ENCODE data around the gene BAZ2B. TPM values are rescaled to one million over a fixed set of nuclear protein-coding genes. Genes with fewer than 3 reads are reported as not detected.

Gene BAZ2B
- polyA plus RNA-seq, 1 of the 3 experiments (the other 2 are of a cell fraction) = 10.2 TPM

DNA sequence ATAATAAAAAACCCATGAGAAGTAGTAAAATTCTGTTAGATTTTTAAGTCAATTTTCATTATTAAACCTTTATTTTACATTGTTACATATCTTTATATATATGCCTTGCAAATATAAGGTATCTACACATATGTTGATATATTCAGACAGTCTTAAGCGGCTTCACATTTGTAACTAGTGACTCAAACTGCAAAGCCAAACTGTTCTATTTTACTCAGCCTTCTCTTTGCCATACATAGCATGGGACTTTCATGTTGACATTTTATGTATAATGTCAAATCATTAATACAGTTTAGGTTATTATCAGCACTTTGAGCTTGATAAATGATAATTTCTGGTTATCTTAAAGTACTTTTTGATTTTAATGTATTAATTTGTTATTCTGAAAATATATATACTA, 204.9 kb downstream of the BAZ2B start:
- Histone ChIP-seq H3K4me2 (no peak overlapping the region), H4K20me1 (ENCODE audit: insufficient read depth) (no peaks in the 10 kb centered on the region), H3K27me3 (ENCODE audit: insufficient read depth) (no peaks in the 10 kb centered on the region), H3K9me3 (no peaks in the 10 kb centered on the region), H2AFZ (ENCODE audit: low read depth) (no peak overlapping the region), H3K36me3 (replicated peaks in 1 of 2; ENCODE audit: control insufficient read depth in 1 of 2, insufficient read depth in 2 of 2, low read length in 1 of 2) (peaks cover 25 to 43% of the 10 kb centered on the region in 2 experiments), H3F3A (replicated peaks; ENCODE audit: insufficient read depth) (no peaks in the 10 kb centered on the region), H3K79me2 (ENCODE audit: insufficient read depth) (no peaks in the 10 kb centered on the region), H3K27ac (ENCODE audit: low read depth in 2 of 2, low read length in 1 of 2) (no peak overlapping the region), H3K4me3 (ENCODE audit: low read depth in 2 of 2, low read length in 1 of 2) (no peak overlapping the region), H3K9ac (no peak overlapping the region), H3K4me1 (ENCODE audit: control insufficient read depth in 1 of 2, insufficient read depth in 2 of 2, low read depth in 1 of 2, low read length in 1 of 2) (no peaks in the 10 kb centered on the region), H3K9me2 (no peaks in the 10 kb centered on the region)
- TF ChIP-seq FOXM1 (IDR thresholded peaks at IDR 0.05; ENCODE audit: low read depth) = no peak
- TF ChIP-seq ELF1 (IDR thresholded peaks at IDR 0.05) = no peak
- no peak for TF ChIP-seq EZH2phosphoT487 (IDR thresholded peaks at IDR 0.05; ENCODE audit: borderline replicate concordance, low read depth)
- no peak for TF ChIP-seq NRF1 (IDR thresholded peaks at IDR 0.05; ENCODE audit: low read depth, low read length)
- TF ChIP-seq SIN3A (IDR thresholded peaks at IDR 0.05; ENCODE audit: borderline replicate concordance, low read depth, low read length) = no peak
- TF ChIP-seq RXRA (IDR thresholded peaks at IDR 0.05; ENCODE audit: borderline replicate concordance, low read depth) = no peak
- no peak for TF ChIP-seq TAF1 (IDR thresholded peaks at IDR 0.05; ENCODE audit: borderline replicate concordance, low read depth, low read length)
- TF ChIP-seq JUND (IDR thresholded peaks at IDR 0.05) = no peak
- DNase-seq = no peak
- ChIA-PET POLR2A (no interaction called here), CTCF (interaction anchor here (1.2 to 1.7 kb wide), 2 partner anchors 26 to 111 kb away, joined by 3 read pairs; no protein-coding TSS in a partner anchor)
- WGBS (ENCODE audit: low lambda C conversion rate) = 100% methylated on average over 1 of the region's 1 CpG

DNA sequence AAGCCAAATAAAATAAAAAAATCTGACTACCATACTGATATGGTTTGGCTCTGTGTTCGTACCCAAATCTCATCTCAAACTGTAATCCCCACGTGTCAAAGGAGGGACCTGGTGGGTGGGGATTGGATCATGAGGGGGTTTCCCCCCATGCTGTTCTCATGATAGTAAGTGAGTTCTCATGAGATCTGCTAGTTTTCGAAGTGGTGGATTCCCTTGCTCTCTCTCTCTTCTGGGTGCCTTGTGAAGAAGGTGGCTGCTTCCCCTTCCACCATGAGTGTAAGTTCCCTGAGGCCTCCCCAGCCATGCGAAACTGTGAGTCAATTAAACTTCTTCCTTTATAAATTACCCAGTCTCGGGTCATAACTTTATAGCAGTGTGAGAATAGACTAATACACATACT, 206.1 kb downstream of the BAZ2B start:
- Histone ChIP-seq H3K4me1 (ENCODE audit: control insufficient read depth in 1 of 2, insufficient read depth in 2 of 2, low read depth in 1 of 2, low read length in 1 of 2) (no peaks in the 10 kb centered on the region), H3K9me2 (no peaks in the 10 kb centered on the region), H3K4me2 (no peak overlapping the region), H3K9me3 (no peaks in the 10 kb centered on the region), H3K36me3 (replicated peaks in 1 of 2; ENCODE audit: control insufficient read depth in 1 of 2, insufficient read depth in 2 of 2, low read length in 1 of 2) (peaks cover 23 to 54% of the 10 kb centered on the region in 2 experiments), H3K4me3 (ENCODE audit: low read depth in 2 of 2, low read length in 1 of 2) (no peak overlapping the region), H3F3A (replicated peaks; ENCODE audit: insufficient read depth) (no peaks in the 10 kb centered on the region), H3K27me3 (ENCODE audit: insufficient read depth) (no peaks in the 10 kb centered on the region), H3K79me2 (ENCODE audit: insufficient read depth) (no peaks in the 10 kb centered on the region), H2AFZ (ENCODE audit: low read depth) (no peak overlapping the region), H3K27ac (ENCODE audit: low read depth in 2 of 2, low read length in 1 of 2) (no peak overlapping the region), H3K9ac (no peak overlapping the region), H4K20me1 (ENCODE audit: insufficient read depth) (no peaks in the 10 kb centered on the region)
- POLR2A ChIA-PET = no interaction called here
- CTCF ChIA-PET = no interaction called here
- WGBS (ENCODE audit: low lambda C conversion rate) = 95% methylated on average over 5 of the region's 5 CpGs
- DNase-seq = no peak
- TF ChIP-seq EZH2phosphoT487 (IDR thresholded peaks at IDR 0.05; ENCODE audit: borderline replicate concordance, low read depth) (no peak), RXRA (IDR thresholded peaks at IDR 0.05; ENCODE audit: borderline replicate concordance, low read depth) (no peak), NRF1 (IDR thresholded peaks at IDR 0.05; ENCODE audit: low read depth, low read length) (no peak), ELF1 (IDR thresholded peaks at IDR 0.05) (no peak), MEF2A (IDR thresholded peaks at IDR 0.05; ENCODE audit: borderline replicate concordance, low read depth) (no peak), GATA2 (CRISPR knock-in tag; IDR thresholded peaks at IDR 0.05) (no peak)

DNA sequence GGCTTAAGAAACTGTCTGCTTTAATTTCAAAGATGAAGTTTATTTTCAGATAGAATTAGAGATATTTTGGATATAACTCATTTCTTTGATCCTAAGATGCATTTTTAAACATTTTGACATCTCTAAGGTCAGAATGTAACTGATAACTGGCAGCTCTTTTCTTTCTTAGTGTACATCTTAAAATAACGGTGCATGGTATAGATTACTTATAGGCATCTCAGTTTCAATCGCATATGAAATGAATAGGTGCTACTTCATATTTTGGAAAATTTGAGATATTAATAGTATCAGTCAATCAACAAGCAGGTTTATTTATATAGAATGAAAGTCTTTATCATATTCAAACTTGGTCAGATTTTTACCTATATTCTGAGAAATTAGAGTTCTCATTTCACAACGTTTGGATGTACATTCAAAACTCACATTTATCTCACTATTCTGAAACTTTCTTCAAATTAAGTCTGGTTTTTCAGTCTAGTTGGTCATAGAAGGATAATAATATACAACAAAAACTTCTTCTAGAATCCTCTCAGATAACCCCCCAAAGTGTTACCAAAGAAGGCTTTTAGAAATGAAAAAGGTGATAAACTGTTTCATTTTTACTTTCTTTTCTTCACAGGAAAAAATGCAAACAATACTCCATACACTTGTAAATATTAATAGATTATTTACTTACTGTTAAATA, 207.1 kb downstream of the BAZ2B start:
- Histone ChIP-seq H3K9me3 (no peaks in the 10 kb centered on the region), H3K27ac (ENCODE audit: low read depth in 2 of 2, low read length in 1 of 2) (no peak overlapping the region), H3K27me3 (ENCODE audit: insufficient read depth) (no peaks in the 10 kb centered on the region), H3K4me2 (no peak overlapping the region), H3F3A (replicated peaks; ENCODE audit: insufficient read depth) (no peaks in the 10 kb centered on the region), H3K79me2 (ENCODE audit: insufficient read depth) (no peaks in the 10 kb centered on the region), H3K4me3 (ENCODE audit: low read depth in 2 of 2, low read length in 1 of 2) (no peak overlapping the region), H3K4me1 (ENCODE audit: control insufficient read depth in 1 of 2, insufficient read depth in 2 of 2, low read depth in 1 of 2, low read length in 1 of 2) (no peaks in the 10 kb centered on the region), H3K9ac (no peak overlapping the region), H4K20me1 (ENCODE audit: insufficient read depth) (no peaks in the 10 kb centered on the region), H3K36me3 (replicated peaks in 1 of 2; ENCODE audit: control insufficient read depth in 1 of 2, insufficient read depth in 2 of 2, low read length in 1 of 2) (peaks cover 30 to 64% of the 10 kb centered on the region in 2 experiments), H3K9me2 (no peaks in the 10 kb centered on the region), H2AFZ (ENCODE audit: low read depth) (no peak overlapping the region)
- 82% methylated on average over 3 of the region's 3 CpGs for WGBS (ENCODE audit: low lambda C conversion rate)
- DNase-seq = no peak
- ChIA-PET CTCF (no interaction called here), POLR2A (no interaction called here)
- no peak for TF ChIP-seq MXI1 (IDR thresholded peaks at IDR 0.05; ENCODE audit: low read depth, low read length)
- TF ChIP-seq RXRA (IDR thresholded peaks at IDR 0.05; ENCODE audit: borderline replicate concordance, low read depth) = no peak
- TF ChIP-seq, protein P1, sequence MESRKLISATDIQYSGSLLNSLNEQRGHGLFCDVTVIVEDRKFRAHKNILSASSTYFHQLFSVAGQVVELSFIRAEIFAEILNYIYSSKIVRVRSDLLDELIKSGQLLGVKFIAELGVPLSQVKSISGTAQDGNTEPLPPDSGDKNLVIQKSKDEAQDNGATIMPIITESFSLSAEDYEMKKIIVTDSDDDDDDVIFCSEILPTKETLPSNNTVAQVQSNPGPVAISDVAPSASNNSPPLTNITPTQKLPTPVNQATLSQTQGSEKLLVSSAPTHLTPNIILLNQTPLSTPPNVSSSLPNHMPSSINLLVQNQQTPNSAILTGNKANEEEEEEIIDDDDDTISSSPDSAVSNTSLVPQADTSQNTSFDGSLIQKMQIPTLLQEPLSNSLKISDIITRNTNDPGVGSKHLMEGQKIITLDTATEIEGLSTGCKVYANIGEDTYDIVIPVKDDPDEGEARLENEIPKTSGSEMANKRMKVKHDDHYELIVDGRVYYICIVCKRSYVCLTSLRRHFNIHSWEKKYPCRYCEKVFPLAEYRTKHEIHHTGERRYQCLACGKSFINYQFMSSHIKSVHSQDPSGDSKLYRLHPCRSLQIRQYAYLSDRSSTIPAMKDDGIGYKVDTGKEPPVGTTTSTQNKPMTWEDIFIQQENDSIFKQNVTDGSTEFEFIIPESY (IDR thresholded peaks at IDR 0.05; ENCODE audit: borderline replicate concordance, low read depth) = no peak
- TF ChIP-seq, protein P2, sequence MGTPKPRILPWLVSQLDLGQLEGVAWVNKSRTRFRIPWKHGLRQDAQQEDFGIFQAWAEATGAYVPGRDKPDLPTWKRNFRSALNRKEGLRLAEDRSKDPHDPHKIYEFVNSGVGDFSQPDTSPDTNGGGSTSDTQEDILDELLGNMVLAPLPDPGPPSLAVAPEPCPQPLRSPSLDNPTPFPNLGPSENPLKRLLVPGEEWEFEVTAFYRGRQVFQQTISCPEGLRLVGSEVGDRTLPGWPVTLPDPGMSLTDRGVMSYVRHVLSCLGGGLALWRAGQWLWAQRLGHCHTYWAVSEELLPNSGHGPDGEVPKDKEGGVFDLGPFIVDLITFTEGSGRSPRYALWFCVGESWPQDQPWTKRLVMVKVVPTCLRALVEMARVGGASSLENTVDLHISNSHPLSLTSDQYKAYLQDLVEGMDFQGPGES (IDR thresholded peaks at IDR 0.05; ENCODE audit: low read depth, low read length) = no peak
- no peak for TF ChIP-seq RCOR1 (IDR thresholded peaks at IDR 0.05; ENCODE audit: low read length)
- no peak for TF ChIP-seq PBX3 (IDR thresholded peaks at IDR 0.05)
- no peak for TF ChIP-seq TCF12 (IDR thresholded peaks at IDR 0.05)
- no peak for TF ChIP-seq JUND (IDR thresholded peaks at IDR 0.05)
- TF ChIP-seq GABPA (IDR thresholded peaks at IDR 0.05; ENCODE audit: low read depth) = no peak
- no peak for TF ChIP-seq NRF1 (IDR thresholded peaks at IDR 0.05; ENCODE audit: low read depth, low read length)
